Caco-2 (cell line): Measurements from ENCODE around the gene SMYD3. TPM values are rescaled to one million over a fixed set of nuclear protein-coding genes. Genes with fewer than 3 reads are reported as not detected.

ENCODE experiments used
- BruUV-seq: library from RNA; stranded (reverse); fragments of 400-500 nt; replicated peaks from 2 replicates; lab custom pipeline; 2021; lab: Mats Ljungman, UMichigan
- CTCF ChIA-PET: fragments of 300-600 bp; sonication (Branson Sonifier 250); formaldehyde crosslinking; loops from one replicate; lab custom pipeline; 2022; ENCODE audit warnings: antibody characterized with exemption; lab: Charles Lee
- POLR2A ChIA-PET: fragments of 300-600 bp; sonication (Branson Sonifier 250); formaldehyde crosslinking; loops from one replicate; lab custom pipeline; 2022; ENCODE audit warnings: antibody characterized with exemption; lab: Charles Lee
- DNase-seq, 2 experiments: peaks; one replicate each; pipeline versions ENCODE4 v3.0.0 to v3.0.0-alpha.2; 2020 to 2022
- H3K27me3 ChIP-seq: replicated peaks from 2 replicates; pipeline ENCODE4 v1.6.0; 2011; ENCODE audit warnings: low read length; ENCODE audit not compliant: control insufficient read depth, insufficient read depth
- H3K36me3 ChIP-seq: 2 replicates; pipeline ENCODE4 v1.5.1; 2011; ENCODE audit warnings: low read length; ENCODE audit not compliant: control insufficient read depth, insufficient read depth
- H3K4me1 ChIP-seq: fragments of 250-450 bp; sonication (Bioruptor Pico); 2 replicates; pipeline ENCODE4 v1.5.1; 2020; ENCODE audit warnings: mild to moderate bottlenecking
- H3K4me3 ChIP-seq: 2 replicates; pipeline ENCODE4 v1.5.1; 2011; ENCODE audit warnings: low read depth, mild to moderate bottlenecking, control low read depth, low read length
- H3K9me3 ChIP-seq: fragments of 250-450 bp; sonication (Bioruptor Pico); 2 replicates; pipeline ENCODE4 v1.5.1; 2020; ENCODE audit warnings: mild to moderate bottlenecking, moderate library complexity
- H3K27ac Mint-ChIP-seq: one replicate; pipeline ENCODE4 v1.8.0; 2022; ENCODE audit warnings: mixed read lengths; ENCODE audit not compliant: unreplicated experiment
- H3K27me3 Mint-ChIP-seq: one replicate; pipeline ENCODE4 v1.8.0; 2022; ENCODE audit warnings: mixed read lengths; ENCODE audit not compliant: insufficient read depth, unreplicated experiment
- H3K36me3 Mint-ChIP-seq: one replicate; pipeline ENCODE4 v1.8.0; 2022; ENCODE audit warnings: mild to moderate bottlenecking, mixed read lengths; ENCODE audit not compliant: insufficient read depth, unreplicated experiment
- H3K4me1 Mint-ChIP-seq: one replicate; pipeline ENCODE4 v1.8.0; 2022; ENCODE audit warnings: low read depth, mixed read lengths; ENCODE audit not compliant: unreplicated experiment
- H3K4me3 Mint-ChIP-seq: one replicate; pipeline ENCODE4 v1.8.0; 2022; ENCODE audit warnings: mild to moderate bottlenecking, moderate library complexity, mixed read lengths; ENCODE audit not compliant: unreplicated experiment
- H3K9me3 Mint-ChIP-seq: one replicate; pipeline ENCODE4 v1.8.0; 2022; ENCODE audit warnings: mixed read lengths; ENCODE audit not compliant: unreplicated experiment
- intact Hi-C: fragments of 100-400 bp; cut with micrococcal nuclease; formaldehyde crosslinking; loops from one replicate; pipeline ENCODE4 v1.10.0; 2022; ENCODE audit not compliant: unreplicated experiment
- total RNA-seq: library from RNA; stranded (reverse); gene quantifications from 2 replicates; pipeline ENCODE4 v1.2.3, GENCODE V29; 2022
- TF ChIP-seq, protein P1 (sequence below), 2 experiments: fragments of 200-600 bp in 1 of 2; IDR thresholded peaks; 1 replicate in 1 of 2; 2 replicates in 1 of 2; pipeline versions ENCODE4 v1.5.1 to v1.8.0; 2011 to 2022; ENCODE audit warnings: antibody characterized with exemption in 1 of 2, control low read depth in 1 of 2, inconsistent platforms in 1 of 2, low read depth in 1 of 2, low read length in 1 of 2, mild to moderate bottlenecking in 1 of 2, moderate library complexity in 1 of 2; ENCODE audit not compliant: insufficient read depth in 1 of 2, severe bottlenecking in 1 of 2, unreplicated experiment in 1 of 2

Gene SMYD3
- total RNA-seq, 1 experiment from 2014 or later, result 33.0 TPM

DNA sequence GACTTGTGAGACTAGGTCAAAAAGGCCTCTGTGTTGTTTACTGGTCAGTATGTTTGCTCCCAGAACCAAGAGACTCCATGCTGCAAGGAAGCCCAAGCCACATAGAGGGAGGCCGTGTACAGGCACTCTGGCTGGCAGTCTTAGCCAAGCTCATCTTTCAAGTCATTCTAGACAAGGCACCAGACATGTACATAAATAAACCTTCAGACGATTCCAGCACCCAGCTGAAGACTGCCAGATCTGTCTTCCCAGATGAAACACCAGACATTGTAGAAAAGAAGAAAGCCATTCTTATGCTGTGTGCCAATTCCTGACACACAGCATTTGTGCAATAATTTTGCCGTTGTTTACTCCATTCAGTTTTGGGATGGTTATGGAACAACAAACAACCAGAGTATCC lies 756.8 kb downstream of the SMYD3 start:
- H3K27ac Mint-ChIP-seq, result no peak overlapping the region

DNA sequence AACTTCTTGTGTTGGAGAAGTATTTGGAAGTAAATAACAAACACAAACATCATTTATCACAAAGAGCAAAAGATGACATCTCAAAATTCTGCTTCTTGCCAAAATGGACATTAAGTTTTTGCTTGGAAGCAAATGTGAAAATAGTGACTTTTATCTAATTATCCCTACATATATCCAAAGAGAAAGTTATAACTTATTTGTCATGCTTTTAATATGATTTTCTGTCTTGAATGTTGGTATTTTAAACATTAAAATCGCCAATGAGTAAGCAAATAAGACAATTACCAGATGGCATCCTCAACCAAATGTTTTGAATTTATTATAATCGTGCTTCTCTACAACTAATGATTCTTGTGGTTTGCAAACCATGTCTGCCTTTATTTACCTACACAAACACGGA lies 758.0 kb downstream of the SMYD3 start:
- no peak for DNase-seq
- CTCF ChIA-PET, result no interaction called here
- no peaks in the 10 kb centered on the region for H3K4me1 Mint-ChIP-seq
- H3K9me3 Mint-ChIP-seq, result no peaks in the 10 kb centered on the region
- POLR2A ChIA-PET, result no interaction called here
- Histone ChIP-seq H3K36me3 (no peaks in the 10 kb centered on the region; the same call in 1 of the 2 replicates), H3K4me3 (no peak overlapping the region), H3K4me1 (no peaks in the 10 kb centered on the region), H3K27me3 (no peaks in the 10 kb centered on the region), H3K9me3 (no peaks in the 10 kb centered on the region)
- no peak overlapping the region for H3K4me3 Mint-ChIP-seq
- intact Hi-C loops, result no loop called here
- no peak overlapping the region for H3K27ac Mint-ChIP-seq
- no peaks in the 10 kb centered on the region for H3K27me3 Mint-ChIP-seq
- TF ChIP-seq, protein P1, sequence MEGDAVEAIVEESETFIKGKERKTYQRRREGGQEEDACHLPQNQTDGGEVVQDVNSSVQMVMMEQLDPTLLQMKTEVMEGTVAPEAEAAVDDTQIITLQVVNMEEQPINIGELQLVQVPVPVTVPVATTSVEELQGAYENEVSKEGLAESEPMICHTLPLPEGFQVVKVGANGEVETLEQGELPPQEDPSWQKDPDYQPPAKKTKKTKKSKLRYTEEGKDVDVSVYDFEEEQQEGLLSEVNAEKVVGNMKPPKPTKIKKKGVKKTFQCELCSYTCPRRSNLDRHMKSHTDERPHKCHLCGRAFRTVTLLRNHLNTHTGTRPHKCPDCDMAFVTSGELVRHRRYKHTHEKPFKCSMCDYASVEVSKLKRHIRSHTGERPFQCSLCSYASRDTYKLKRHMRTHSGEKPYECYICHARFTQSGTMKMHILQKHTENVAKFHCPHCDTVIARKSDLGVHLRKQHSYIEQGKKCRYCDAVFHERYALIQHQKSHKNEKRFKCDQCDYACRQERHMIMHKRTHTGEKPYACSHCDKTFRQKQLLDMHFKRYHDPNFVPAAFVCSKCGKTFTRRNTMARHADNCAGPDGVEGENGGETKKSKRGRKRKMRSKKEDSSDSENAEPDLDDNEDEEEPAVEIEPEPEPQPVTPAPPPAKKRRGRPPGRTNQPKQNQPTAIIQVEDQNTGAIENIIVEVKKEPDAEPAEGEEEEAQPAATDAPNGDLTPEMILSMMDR (IDR thresholded peaks at IDR 0.05; ENCODE audit: insufficient read depth in 1 of 2, low read depth in 1 of 2, low read length in 1 of 2, severe bottlenecking in 1 of 2, unreplicated experiment in 1 of 2), result no peak
- BruUV-seq, result no TSS peak
- H3K36me3 Mint-ChIP-seq, result peaks cover 6% of the 10 kb centered on the region

More for the DNA sequence above, 756.8 kb downstream of the SMYD3 start:
- H3K9me3 ChIP-seq, result no peaks in the 10 kb centered on the region
- no peaks in the 10 kb centered on the region; the same call in 1 of the 2 replicates for H3K36me3 ChIP-seq
- no peak for DNase-seq
- Mint-ChIP-seq H3K27me3 (no peaks in the 10 kb centered on the region), H3K4me1 (no peaks in the 10 kb centered on the region), H3K36me3 (peaks cover 6% of the 10 kb centered on the region), H3K9me3 (peaks cover 2% of the 10 kb centered on the region), H3K4me3 (no peak overlapping the region)
- TF ChIP-seq, protein P1 (IDR thresholded peaks at IDR 0.05; ENCODE audit: insufficient read depth in 1 of 2, low read depth in 1 of 2, low read length in 1 of 2, severe bottlenecking in 1 of 2, unreplicated experiment in 1 of 2), result no peak
- BruUV-seq, result no TSS peak
- H3K4me1 ChIP-seq, result no peaks in the 10 kb centered on the region
- POLR2A ChIA-PET, result no interaction called here
- H3K27me3 ChIP-seq, result no peaks in the 10 kb centered on the region
- CTCF ChIA-PET, result no interaction called here
- intact Hi-C loops, result no loop called here
- no peak overlapping the region for H3K4me3 ChIP-seq

DNA sequence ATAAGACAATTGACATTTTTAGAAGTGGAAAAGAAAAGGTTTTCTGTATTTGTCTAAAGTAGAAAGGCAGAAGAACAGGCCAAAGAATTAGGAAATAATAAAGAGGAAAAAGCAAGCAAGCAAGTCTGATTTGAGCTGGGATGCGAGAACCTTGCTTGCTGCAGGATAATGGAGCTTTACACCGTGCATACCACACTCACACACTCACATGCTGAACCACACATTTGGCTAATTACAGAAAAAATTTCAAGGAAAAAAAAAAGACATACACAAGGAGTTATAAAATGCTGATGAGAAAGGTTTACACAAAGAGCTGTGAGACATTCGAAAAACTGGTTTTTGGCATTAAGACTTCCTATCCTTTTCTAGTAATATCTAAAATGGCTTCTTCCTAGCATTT lies 758.4 kb downstream of the SMYD3 start:
- ChIA-PET CTCF (no interaction called here), POLR2A (no interaction called here)
- Mint-ChIP-seq H3K9me3 (no peaks in the 10 kb centered on the region), H3K27me3 (no peaks in the 10 kb centered on the region), H3K36me3 (peaks cover 6% of the 10 kb centered on the region), H3K4me1 (no peaks in the 10 kb centered on the region), H3K27ac (no peak overlapping the region), H3K4me3 (no peak overlapping the region)
- no peaks in the 10 kb centered on the region for H3K4me1 ChIP-seq
- no peak overlapping the region for H3K4me3 ChIP-seq
- H3K36me3 ChIP-seq, result no peaks in the 10 kb centered on the region; the same call in 1 of the 2 replicates
- TF ChIP-seq, protein P1 (IDR thresholded peaks at IDR 0.05; ENCODE audit: insufficient read depth in 1 of 2, low read depth in 1 of 2, low read length in 1 of 2, severe bottlenecking in 1 of 2, unreplicated experiment in 1 of 2), result no peak
- BruUV-seq, result no TSS peak
- intact Hi-C loops, result no loop called here
- H3K9me3 ChIP-seq, result no peaks in the 10 kb centered on the region
- no peak for DNase-seq
- no peaks in the 10 kb centered on the region for H3K27me3 ChIP-seq
